Upper lobe of left lung (tissue), 4 donors: ENCODE results near the gene YKT6.

Experiments
- EP300 ChIP-seq, 4 donors: sonication (generic); formaldehyde crosslinking; IDR thresholded peaks; one replicate each; pipeline ENCODE4 v1.5.1; 2017; ENCODE audit warnings: antibody characterized with exemption in 4 of 4, control low read depth in 2 of 4
- POLR2A ChIP-seq, 4 donors: fragments of 450-650 bp; IDR thresholded peaks; one replicate each; pipeline ENCODE4 v1.5.1; 2016 to 2017; ENCODE audit warnings: antibody characterized with exemption in 4 of 4, mild to moderate bottlenecking in 2 of 4
- POLR2AphosphoS5 ChIP-seq, 2 donors: sonication (generic); formaldehyde crosslinking; IDR thresholded peaks; one replicate each; pipeline ENCODE4 v1.5.1; 2017; ENCODE audit warnings: antibody characterized with exemption in 2 of 2
- TF ChIP-seq, protein P1 (sequence below), 6 experiments: fragments of 450-650 bp in 4 of 6; fragments of 200-600 bp in 2 of 6; sonication (generic) in 2 of 6; IDR thresholded peaks; one replicate each; pipeline ENCODE4 v1.5.1; 2016 to 2019; ENCODE audit warnings: antibody characterized with exemption in 6 of 6

DNA sequence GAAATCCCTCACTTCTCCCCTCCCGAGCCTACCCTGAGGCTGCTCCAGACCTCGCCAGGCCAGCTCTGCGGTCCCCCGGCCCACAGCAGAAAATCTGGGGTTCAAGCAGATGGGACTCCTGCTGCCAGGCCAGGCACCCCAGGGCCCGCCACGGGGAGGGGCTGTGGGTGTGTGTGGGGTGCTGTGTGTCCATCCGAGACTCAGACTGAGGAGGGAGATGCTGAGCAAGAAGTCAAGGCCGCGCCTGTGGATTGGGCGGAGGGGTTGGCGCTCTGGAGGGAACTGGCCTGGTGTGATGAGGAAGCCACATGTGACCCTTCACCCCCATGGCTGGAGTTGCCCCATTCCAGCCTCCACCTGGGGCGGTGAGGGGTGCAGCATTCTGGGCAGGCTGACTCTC is 51.1 kb downstream of the YKT6 start:
- TF ChIP-seq, protein P1, sequence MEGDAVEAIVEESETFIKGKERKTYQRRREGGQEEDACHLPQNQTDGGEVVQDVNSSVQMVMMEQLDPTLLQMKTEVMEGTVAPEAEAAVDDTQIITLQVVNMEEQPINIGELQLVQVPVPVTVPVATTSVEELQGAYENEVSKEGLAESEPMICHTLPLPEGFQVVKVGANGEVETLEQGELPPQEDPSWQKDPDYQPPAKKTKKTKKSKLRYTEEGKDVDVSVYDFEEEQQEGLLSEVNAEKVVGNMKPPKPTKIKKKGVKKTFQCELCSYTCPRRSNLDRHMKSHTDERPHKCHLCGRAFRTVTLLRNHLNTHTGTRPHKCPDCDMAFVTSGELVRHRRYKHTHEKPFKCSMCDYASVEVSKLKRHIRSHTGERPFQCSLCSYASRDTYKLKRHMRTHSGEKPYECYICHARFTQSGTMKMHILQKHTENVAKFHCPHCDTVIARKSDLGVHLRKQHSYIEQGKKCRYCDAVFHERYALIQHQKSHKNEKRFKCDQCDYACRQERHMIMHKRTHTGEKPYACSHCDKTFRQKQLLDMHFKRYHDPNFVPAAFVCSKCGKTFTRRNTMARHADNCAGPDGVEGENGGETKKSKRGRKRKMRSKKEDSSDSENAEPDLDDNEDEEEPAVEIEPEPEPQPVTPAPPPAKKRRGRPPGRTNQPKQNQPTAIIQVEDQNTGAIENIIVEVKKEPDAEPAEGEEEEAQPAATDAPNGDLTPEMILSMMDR (IDR thresholded peaks at IDR 0.05) = no peak
- TF ChIP-seq POLR2A (IDR thresholded peaks at IDR 0.05) = no peak
- TF ChIP-seq POLR2AphosphoS5 (IDR thresholded peaks at IDR 0.05) = no peak
- TF ChIP-seq EP300 (IDR thresholded peaks at IDR 0.05) = no peak
